Activated naive CD8-positive, alpha-beta T cell treated with anti-CD3 and anti-CD28 coated beads for 36 hours (primary cell): ENCODE measurements around the gene KLHL29. TPM values are rescaled to one million over a fixed set of nuclear protein-coding genes. Genes with fewer than 3 reads are reported as not detected.

ENCODE experiments used
- DNase-seq: peaks from one replicate; pipeline ENCODE4 v3.0.0; 2021
- H3K27ac Mint-ChIP-seq: one replicate; pipeline ENCODE4 v1.8.0; 2022; ENCODE audit warnings: mild to moderate bottlenecking, moderate library complexity, mixed read lengths
- H3K27me3 Mint-ChIP-seq: one replicate; pipeline ENCODE4 v1.8.0; 2022; ENCODE audit warnings: mild to moderate bottlenecking, mixed read lengths
- H3K36me3 Mint-ChIP-seq: one replicate; pipeline ENCODE4 v1.8.0; 2021; ENCODE audit warnings: mild to moderate bottlenecking, mixed read lengths
- H3K4me1 Mint-ChIP-seq: one replicate; pipeline ENCODE4 v1.8.0; 2021; ENCODE audit warnings: mixed read lengths
- H3K4me3 Mint-ChIP-seq: one replicate; pipeline ENCODE4 v1.8.0; 2022; ENCODE audit warnings: mild to moderate bottlenecking, moderate library complexity, mixed read lengths
- H3K9me3 Mint-ChIP-seq: one replicate; pipeline ENCODE4 v1.8.0; 2022; ENCODE audit warnings: mixed read lengths
- total RNA-seq, 2 experiments: library from RNA; stranded (reverse); gene quantifications; one replicate each; pipeline ENCODE4 v1.2.3, GENCODE V29; 2021

Gene KLHL29
- total RNA-seq, 2 experiments from 2014 or later: 1.2 to 1.5 TPM

- DNase-seq: no peak
- H3K27ac Mint-ChIP-seq: no peak overlapping the region
- no peaks in the 10 kb centered on the region for H3K9me3 Mint-ChIP-seq
- H3K27me3 Mint-ChIP-seq: no peaks in the 10 kb centered on the region
- H3K4me3 Mint-ChIP-seq: no peak overlapping the region
- no peaks in the 10 kb centered on the region for H3K4me1 Mint-ChIP-seq
- H3K36me3 Mint-ChIP-seq: no peaks in the 10 kb centered on the region
Measured at GRCh38 chr2:23688486-23689130, 303.6 kb downstream of the KLHL29 start.

- Mint-ChIP-seq H3K27me3 (no peaks in the 10 kb centered on the region), H3K27ac (no peak overlapping the region), H3K9me3 (no peaks in the 10 kb centered on the region), H3K4me3 (no peak overlapping the region), H3K36me3 (no peaks in the 10 kb centered on the region), H3K4me1 (no peaks in the 10 kb centered on the region)
- no peak for DNase-seq
Measured at GRCh38 chr2:23689131-23689700, 304.2 kb downstream of the KLHL29 start.

- Mint-ChIP-seq H3K9me3 (no peaks in the 10 kb centered on the region), H3K4me3 (no peak overlapping the region)
Measured at GRCh38 chr2:23689891-23690290, 304.9 kb downstream of the KLHL29 start.

GRCh38 chr2:23690421-23691105 is 305.6 kb downstream of the KLHL29 start:
- H3K27ac Mint-ChIP-seq: no peak overlapping the region
- DNase-seq: no peak
- no peaks in the 10 kb centered on the region for H3K9me3 Mint-ChIP-seq
- H3K27me3 Mint-ChIP-seq: no peaks in the 10 kb centered on the region
- no peaks in the 10 kb centered on the region for H3K4me1 Mint-ChIP-seq
- H3K4me3 Mint-ChIP-seq: no peak overlapping the region
- no peaks in the 10 kb centered on the region for H3K36me3 Mint-ChIP-seq

More at GRCh38 chr2:23689891-23690290, 304.9 kb downstream of the KLHL29 start:
- Mint-ChIP-seq H3K36me3 (no peaks in the 10 kb centered on the region), H3K4me1 (no peaks in the 10 kb centered on the region), H3K27me3 (no peaks in the 10 kb centered on the region), H3K27ac (no peak overlapping the region)
- no peak for DNase-seq

- Mint-ChIP-seq H3K27me3 (no peaks in the 10 kb centered on the region), H3K9me3 (no peaks in the 10 kb centered on the region), H3K27ac (no peak overlapping the region), H3K4me1 (no peaks in the 10 kb centered on the region), H3K4me3 (no peak overlapping the region), H3K36me3 (no peaks in the 10 kb centered on the region)
- no peak for DNase-seq
Measured at GRCh38 chr2:23691106-23691470, 306.1 kb downstream of the KLHL29 start.

GRCh38 chr2:23691565-23691964 is 306.6 kb downstream of the KLHL29 start:
- H3K9me3 Mint-ChIP-seq: no peaks in the 10 kb centered on the region
- H3K4me1 Mint-ChIP-seq: no peaks in the 10 kb centered on the region
- no peaks in the 10 kb centered on the region for H3K36me3 Mint-ChIP-seq
- no peak overlapping the region for H3K27ac Mint-ChIP-seq
- H3K27me3 Mint-ChIP-seq: no peaks in the 10 kb centered on the region
- H3K4me3 Mint-ChIP-seq: no peak overlapping the region
- no peak for DNase-seq

- H3K27ac Mint-ChIP-seq: no peak overlapping the region
- H3K9me3 Mint-ChIP-seq: no peaks in the 10 kb centered on the region
- no peak for DNase-seq
- no peaks in the 10 kb centered on the region for H3K36me3 Mint-ChIP-seq
- H3K4me1 Mint-ChIP-seq: no peaks in the 10 kb centered on the region
- H3K27me3 Mint-ChIP-seq: no peaks in the 10 kb centered on the region
- H3K4me3 Mint-ChIP-seq: no peak overlapping the region
Measured at GRCh38 chr2:23692263-23692662, 307.3 kb downstream of the KLHL29 start.

- DNase-seq: no peak
- no peaks in the 10 kb centered on the region for H3K27me3 Mint-ChIP-seq
- no peak overlapping the region for H3K4me3 Mint-ChIP-seq
- H3K36me3 Mint-ChIP-seq: no peaks in the 10 kb centered on the region
- no peak overlapping the region for H3K27ac Mint-ChIP-seq
- H3K4me1 Mint-ChIP-seq: no peaks in the 10 kb centered on the region
- H3K9me3 Mint-ChIP-seq: no peaks in the 10 kb centered on the region
Measured at GRCh38 chr2:23692851-23693605, 308.0 kb downstream of the KLHL29 start.

GRCh38 chr2:23693606-23693951 is 308.6 kb downstream of the KLHL29 start:
- Mint-ChIP-seq H3K27me3 (no peaks in the 10 kb centered on the region), H3K27ac (no peak overlapping the region), H3K9me3 (no peaks in the 10 kb centered on the region), H3K4me3 (no peak overlapping the region), H3K4me1 (no peaks in the 10 kb centered on the region), H3K36me3 (no peaks in the 10 kb centered on the region)
- DNase-seq: no peak

- Mint-ChIP-seq H3K9me3 (no peaks in the 10 kb centered on the region), H3K4me1 (no peaks in the 10 kb centered on the region), H3K27me3 (no peaks in the 10 kb centered on the region), H3K36me3 (no peaks in the 10 kb centered on the region), H3K4me3 (no peak overlapping the region), H3K27ac (no peak overlapping the region)
- DNase-seq: no peak
Measured at GRCh38 chr2:23694058-23695045, 309.4 kb downstream of the KLHL29 start.

- Mint-ChIP-seq H3K36me3 (peaks cover 6% of the 10 kb centered on the region), H3K27me3 (no peaks in the 10 kb centered on the region), H3K9me3 (no peaks in the 10 kb centered on the region), H3K4me3 (no peak overlapping the region), H3K4me1 (no peaks in the 10 kb centered on the region), H3K27ac (no peak overlapping the region)
- no peak for DNase-seq
Measured at GRCh38 chr2:23695214-23695889, 310.4 kb downstream of the KLHL29 start.

- Mint-ChIP-seq H3K4me1 (no peaks in the 10 kb centered on the region), H3K4me3 (no peak overlapping the region), H3K27ac (no peak overlapping the region), H3K27me3 (no peaks in the 10 kb centered on the region), H3K9me3 (no peaks in the 10 kb centered on the region), H3K36me3 (peaks cover 6% of the 10 kb centered on the region)
- DNase-seq: no peak
Measured at GRCh38 chr2:23695890-23696751, 311.1 kb downstream of the KLHL29 start.

- H3K4me1 Mint-ChIP-seq: no peaks in the 10 kb centered on the region
- no peak overlapping the region for H3K4me3 Mint-ChIP-seq
- H3K27ac Mint-ChIP-seq: no peak overlapping the region
- no peak for DNase-seq
- no peaks in the 10 kb centered on the region for H3K9me3 Mint-ChIP-seq
- no peaks in the 10 kb centered on the region for H3K27me3 Mint-ChIP-seq
- peaks cover 6% of the 10 kb centered on the region for H3K36me3 Mint-ChIP-seq
Measured at GRCh38 chr2:23696752-23697045, 311.7 kb downstream of the KLHL29 start.
